ENCODE measurements around the gene TREM1. TPM values are rescaled to one million over a fixed set of nuclear protein-coding genes. Genes with fewer than 3 reads are reported as not detected.

The TREM1 gene
- total and polyA plus RNA-seq, 2 donors (not counting 3 experiments of a cell fraction or from before 2014, with no cell fraction given): not detected

DNA sequence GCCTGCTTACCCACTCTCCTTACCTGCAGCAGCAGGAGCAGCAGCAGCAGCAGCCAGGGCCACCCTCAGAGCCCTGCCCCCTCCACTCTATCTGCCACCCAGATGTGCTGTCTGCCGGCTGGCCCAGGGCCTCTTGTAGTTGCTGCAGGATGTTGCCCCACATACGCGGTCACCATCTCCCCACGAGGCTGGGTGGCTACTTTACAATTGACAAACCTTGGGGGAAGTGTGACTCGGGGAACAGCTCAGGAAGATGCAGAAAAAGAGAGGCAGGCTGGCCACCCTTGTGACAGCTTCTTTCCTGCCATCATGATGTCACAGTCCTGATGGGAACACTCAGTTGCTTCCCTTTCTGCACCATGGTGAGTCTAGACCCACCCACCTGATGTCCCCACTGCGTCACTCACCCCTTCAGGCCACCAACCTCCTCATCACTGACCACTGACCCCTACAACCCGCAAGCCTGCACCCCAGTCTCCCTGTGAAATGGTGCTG is 14.5 kb downstream of the TREM1 start:
- H3K9me1 ChIP-seq (replicated peaks; ENCODE audit: control insufficient read depth, extremely low read depth, insufficient read depth, low read length): no peaks in the 10 kb centered on the region

More for the DNA sequence above, 14.5 kb downstream of the TREM1 start:
- no peak for FAIRE-seq
- Histone ChIP-seq H3K36me3 (ENCODE audit: control insufficient read depth in 2 of 2, extremely low read depth in 1 of 2, insufficient read depth in 2 of 2, low read length in 2 of 2) (no peaks in the 10 kb centered on the region), H3K9me3 (replicated peaks; ENCODE audit: control insufficient read depth, insufficient read depth, low read length) (no peaks in the 10 kb centered on the region), H4K20me1 (replicated peaks; ENCODE audit: control insufficient read depth, extremely low read depth, insufficient read depth, low read length) (no peaks in the 10 kb centered on the region), H3K4me1 (ENCODE audit: control insufficient read depth, extremely low read depth, insufficient read depth, low read length) (no peaks in the 10 kb centered on the region), H3K79me2 (ENCODE audit: control insufficient read depth, insufficient read depth, low read length) (no peaks in the 10 kb centered on the region), H3K9ac (replicated peaks; ENCODE audit: extremely low read depth, insufficient read depth, low read length) (no peak overlapping the region), H3K4me3 (replicated peaks in 1 of 3; ENCODE audit: insufficient read depth in 1 of 3, low read depth in 1 of 3, low read length in 3 of 3) (no peak overlapping the region), H2AFZ (ENCODE audit: low read depth, low read length) (no peak overlapping the region), H3K27ac (ENCODE audit: insufficient read depth, low read depth, low read length) (no peak overlapping the region), H3K4me2 (ENCODE audit: insufficient read depth, low read length) (no peak overlapping the region), H3K27me3 (ENCODE audit: control insufficient read depth in 2 of 2, insufficient read depth in 2 of 2, low read length in 2 of 2) (no peaks in the 10 kb centered on the region)
- no TSS peak for BruUV-seq (replicated peaks)
- ChIA-PET CTCF (no interaction called here), POLR2A (no interaction called here)
- no peak for DNase-seq (ENCODE audit: low read depth, low spot score)
- intact Hi-C loops (cut with micrococcal nuclease) (no loop called here), dilution Hi-C loops (cut with MboI; ENCODE audit: extremely low pct_ligation_motif_present, low sequenced_read_pairs) (no loop called here)
- no peak for TF ChIP-seq EZH2 (IDR thresholded peaks at IDR 0.05; ENCODE audit: borderline replicate concordance, low read depth, low read length, severe bottlenecking)
- no peak for TF ChIP-seq POLR2A (IDR thresholded peaks at IDR 0.05; ENCODE audit: low read depth, low read length)
- TF ChIP-seq MYC (IDR thresholded peaks at IDR 0.05; ENCODE audit: low read depth, low read length): no peak
- no peak for TF ChIP-seq JUN (IDR thresholded peaks at IDR 0.05; ENCODE audit: borderline replicate concordance, insufficient read depth, insufficient read length, low read depth)
- TF ChIP-seq, protein P1, sequence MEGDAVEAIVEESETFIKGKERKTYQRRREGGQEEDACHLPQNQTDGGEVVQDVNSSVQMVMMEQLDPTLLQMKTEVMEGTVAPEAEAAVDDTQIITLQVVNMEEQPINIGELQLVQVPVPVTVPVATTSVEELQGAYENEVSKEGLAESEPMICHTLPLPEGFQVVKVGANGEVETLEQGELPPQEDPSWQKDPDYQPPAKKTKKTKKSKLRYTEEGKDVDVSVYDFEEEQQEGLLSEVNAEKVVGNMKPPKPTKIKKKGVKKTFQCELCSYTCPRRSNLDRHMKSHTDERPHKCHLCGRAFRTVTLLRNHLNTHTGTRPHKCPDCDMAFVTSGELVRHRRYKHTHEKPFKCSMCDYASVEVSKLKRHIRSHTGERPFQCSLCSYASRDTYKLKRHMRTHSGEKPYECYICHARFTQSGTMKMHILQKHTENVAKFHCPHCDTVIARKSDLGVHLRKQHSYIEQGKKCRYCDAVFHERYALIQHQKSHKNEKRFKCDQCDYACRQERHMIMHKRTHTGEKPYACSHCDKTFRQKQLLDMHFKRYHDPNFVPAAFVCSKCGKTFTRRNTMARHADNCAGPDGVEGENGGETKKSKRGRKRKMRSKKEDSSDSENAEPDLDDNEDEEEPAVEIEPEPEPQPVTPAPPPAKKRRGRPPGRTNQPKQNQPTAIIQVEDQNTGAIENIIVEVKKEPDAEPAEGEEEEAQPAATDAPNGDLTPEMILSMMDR (IDR thresholded peaks at IDR 0.05; ENCODE audit: extremely low read depth in 1 of 2, insufficient read depth in 1 of 2, low read depth in 1 of 2, low read length in 2 of 2): no peak
- TF ChIP-seq, protein P2, sequence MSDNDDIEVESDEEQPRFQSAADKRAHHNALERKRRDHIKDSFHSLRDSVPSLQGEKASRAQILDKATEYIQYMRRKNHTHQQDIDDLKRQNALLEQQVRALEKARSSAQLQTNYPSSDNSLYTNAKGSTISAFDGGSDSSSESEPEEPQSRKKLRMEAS (IDR thresholded peaks at IDR 0.05; ENCODE audit: insufficient read depth, insufficient read length): no peak
- TF ChIP-seq FOS (IDR thresholded peaks at IDR 0.05; ENCODE audit: borderline replicate concordance, insufficient read depth, low read length): no peak
- no peak for TF ChIP-seq POLR2AphosphoS5 (IDR thresholded peaks at IDR 0.05; ENCODE audit: insufficient read depth, low read depth, low read length)
- TF ChIP-seq GATA2 (IDR thresholded peaks at IDR 0.05; ENCODE audit: insufficient read depth, insufficient read length, low read depth, low read length): no peak

Data from endothelial cell of umbilical vein (primary cell).